GM19099 (cell line): ENCODE results near the gene CADM4.
A peak's percentile ranks its signal among the peaks of the same experiment; 100 is the strongest.

Experiments
- POLR2A ChIP-seq: IDR thresholded peaks from 3 replicates; pipeline ENCODE4 v1.6.1; 2011; ENCODE audit warnings: low read depth; ENCODE audit not compliant: insufficient read length; ENCODE audit errors: extremely low read depth

Gene CADM4

DNA sequence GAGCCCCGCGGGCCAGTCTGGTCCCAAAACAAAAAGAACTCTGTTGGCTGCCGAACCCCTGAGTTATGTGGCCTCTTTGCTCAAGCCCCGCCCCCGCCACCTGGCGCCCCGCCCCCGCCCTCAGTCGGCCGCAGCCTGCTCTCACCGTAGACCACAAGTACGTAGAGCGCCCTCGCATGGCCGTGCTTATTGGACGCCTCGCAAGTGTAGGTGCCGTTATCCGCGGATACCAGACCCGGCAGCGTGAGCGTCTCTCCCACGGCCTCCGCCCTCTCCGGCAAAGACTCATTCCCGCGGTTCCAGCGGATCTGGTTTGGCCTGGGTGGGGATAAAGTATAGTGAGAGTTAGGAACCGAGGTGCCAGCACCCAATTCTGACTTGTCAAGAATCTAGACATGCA, 14.7 kb downstream of the CADM4 start:
- no peak for TF ChIP-seq POLR2A

- TF ChIP-seq POLR2A, result no peak
Observed at GRCh38 chr19:43623889-43624670, 15.6 kb downstream of the CADM4 start.

DNA sequence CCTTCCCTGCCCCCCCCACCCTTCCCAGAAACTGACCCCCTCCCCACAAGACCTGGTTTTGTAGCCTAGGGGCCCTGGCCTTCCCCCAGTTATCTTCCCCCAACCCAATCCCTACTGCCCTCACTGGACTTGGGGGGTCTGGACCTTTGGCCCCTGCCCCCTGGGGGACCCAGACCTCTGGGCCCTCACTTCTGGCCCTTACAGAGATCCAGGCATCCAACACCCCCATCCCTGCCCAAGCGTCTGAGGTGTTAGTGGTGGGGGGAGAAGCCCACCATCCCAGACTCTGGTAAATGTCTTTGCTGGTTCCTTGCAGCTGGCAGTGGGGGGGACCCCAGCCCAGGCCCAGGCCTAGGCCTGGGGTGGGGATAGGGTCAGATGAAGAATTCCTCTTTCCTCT, 16.7 kb downstream of the CADM4 start:
- no peak for TF ChIP-seq POLR2A

- TF ChIP-seq POLR2A, result no peak
Observed at GRCh38 chr19:43622070-43622469, 17.6 kb downstream of the CADM4 start.

DNA sequence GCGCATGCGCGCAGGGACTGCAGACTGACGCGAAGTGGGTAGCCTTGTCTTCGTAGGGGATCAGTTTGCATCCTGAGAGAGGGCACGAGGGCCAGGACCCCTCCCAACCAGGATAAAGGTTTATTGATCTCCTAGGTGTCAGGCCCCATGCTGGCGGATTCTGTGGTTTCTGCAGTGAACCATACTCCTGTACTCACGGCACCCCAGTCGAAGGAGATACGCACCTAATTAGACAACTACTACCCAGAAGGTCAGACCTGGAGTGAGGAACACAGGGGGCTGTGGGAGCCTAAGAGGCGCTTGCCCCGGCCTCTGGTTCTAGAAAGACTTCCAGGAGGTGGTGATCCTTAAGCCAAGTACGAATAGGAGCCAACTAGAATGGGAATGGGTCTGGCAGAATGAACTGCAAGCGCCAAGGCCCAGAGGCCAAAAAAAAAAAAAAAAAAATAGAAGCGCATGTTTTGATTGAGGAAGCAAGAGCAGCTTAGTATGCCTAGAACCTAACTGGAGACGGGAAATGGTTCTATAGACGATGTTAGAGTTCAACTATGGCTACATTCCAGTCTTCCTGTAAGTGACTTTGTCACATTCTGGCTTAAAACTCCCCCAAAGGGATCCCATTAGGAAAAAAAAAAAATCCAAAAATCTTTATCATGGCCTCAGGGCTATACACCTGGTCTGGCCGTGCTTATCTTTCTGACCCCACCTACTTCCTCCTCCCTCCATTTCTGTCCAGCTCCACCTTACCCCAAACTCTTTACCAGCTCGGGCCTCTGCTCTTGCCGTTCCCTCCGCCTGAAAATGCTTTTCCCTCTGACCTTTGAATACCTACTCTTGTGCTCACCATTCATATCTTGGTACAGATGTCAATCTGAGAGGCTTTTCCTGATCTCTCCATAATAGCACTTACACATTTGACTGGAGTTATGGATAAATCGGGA, 19.3 kb downstream of the CADM4 start:
- TF ChIP-seq POLR2A, result no peak

GRCh38 chr19:43619262-43620060, 20.2 kb downstream of the CADM4 start, which contains the start of gene ZNF428:
Gene ZNF428, minus strand, starts transcription at chr19:43619629. Its CDS starts 5,325 bp downstream, at chr19:43614304.
- peak; percentile 88 for TF ChIP-seq POLR2A

GRCh38 chr19:43618921-43619261, 20.8 kb downstream of the CADM4 start:
- no peak for TF ChIP-seq POLR2A

GRCh38 chr19:43616954-43617353, 22.7 kb downstream of the CADM4 start:
- TF ChIP-seq POLR2A, result no peak

DNA sequence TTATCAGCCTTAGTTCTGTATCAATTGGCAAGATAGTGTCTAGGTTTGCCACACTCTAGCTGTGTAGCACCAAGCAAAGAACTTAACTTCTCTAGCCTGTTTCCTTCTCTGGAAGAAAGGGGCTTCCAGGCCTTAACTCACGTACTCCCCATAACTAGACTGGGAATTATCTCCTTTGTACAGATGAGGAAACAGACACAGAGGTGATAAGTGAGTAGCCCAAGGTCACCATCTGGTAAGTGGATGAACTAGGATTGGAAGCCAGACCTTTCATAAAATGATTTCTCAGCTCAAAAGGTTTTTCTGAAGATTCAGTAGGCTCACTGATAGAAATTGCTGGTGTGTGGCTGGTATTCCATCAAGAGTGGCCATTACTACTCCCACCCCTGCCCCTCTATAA, 23.3 kb downstream of the CADM4 start:
- no peak for TF ChIP-seq POLR2A

DNA sequence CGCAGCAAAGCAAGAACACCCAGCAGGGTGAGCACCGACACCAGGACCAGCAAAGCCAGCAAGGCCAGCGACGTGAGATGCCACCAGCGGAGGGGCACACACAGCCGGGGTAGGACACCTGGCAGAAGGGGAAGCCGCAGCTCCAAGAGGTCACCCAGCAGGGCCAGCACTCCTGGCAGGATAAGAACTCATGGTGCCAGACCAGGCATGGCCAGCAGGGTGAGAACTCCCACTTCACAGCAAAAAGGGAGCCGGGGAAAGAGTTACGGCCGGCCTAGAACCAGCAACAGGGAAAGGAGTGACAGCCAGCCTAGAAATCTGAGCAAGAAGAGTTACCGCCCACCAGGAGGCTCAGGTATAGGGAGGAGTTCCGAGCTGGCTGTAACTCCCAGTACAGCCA, 27.3 kb downstream of the CADM4 start:
- no peak for TF ChIP-seq POLR2A

GRCh38 chr19:43611788-43612187, 27.9 kb downstream of the CADM4 start, which contains the start of gene SRRM5:
Gene SRRM5, plus strand, starts transcription at chr19:43612088. Its CDS starts 34 bp downstream, at chr19:43612122.
- TF ChIP-seq POLR2A, result no peak

DNA sequence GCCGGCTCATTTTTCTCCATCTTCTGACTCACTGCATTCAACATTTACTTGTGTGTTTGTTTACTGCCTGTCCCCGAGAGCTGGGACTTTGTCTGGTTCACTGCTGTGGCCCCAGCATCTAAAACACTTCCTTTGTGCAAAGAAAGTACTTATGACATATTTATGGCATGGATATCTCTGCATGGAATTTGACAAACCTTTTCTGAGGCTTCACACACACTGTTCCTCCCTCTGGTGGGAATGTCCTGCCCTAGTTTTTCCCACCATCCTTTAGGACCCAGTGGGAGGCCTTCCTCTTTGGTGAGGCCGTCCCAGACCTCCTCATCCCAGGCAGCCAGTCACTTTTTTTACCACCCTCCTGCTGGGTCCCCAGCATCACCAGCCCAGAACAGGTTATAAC, 29.2 kb downstream of the CADM4 start:
- TF ChIP-seq POLR2A, result no peak

DNA sequence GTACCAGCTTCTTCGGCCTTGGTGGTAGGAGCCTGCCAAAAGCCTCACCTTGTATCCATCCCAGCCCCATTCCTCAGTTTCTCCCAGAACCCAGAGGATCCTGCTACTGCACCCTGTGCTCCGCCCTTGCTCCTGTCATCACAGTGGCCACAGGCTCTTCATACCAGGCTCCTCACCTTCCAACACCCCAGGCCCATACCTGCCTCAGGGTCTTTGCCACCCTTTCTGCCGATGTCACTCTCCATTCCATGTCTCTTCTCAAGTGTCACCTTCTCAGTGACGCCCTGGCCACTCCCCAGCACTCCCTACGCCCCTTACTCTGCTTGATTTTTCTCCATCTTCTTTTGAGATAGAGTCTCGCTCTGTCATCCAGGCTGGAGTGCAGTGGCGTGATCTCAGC, 29.8 kb downstream of the CADM4 start:
- TF ChIP-seq POLR2A, result no peak

GRCh38 chr19:43607238-43608205, 32.1 kb downstream of the CADM4 start:
- no peak for TF ChIP-seq POLR2A

DNA sequence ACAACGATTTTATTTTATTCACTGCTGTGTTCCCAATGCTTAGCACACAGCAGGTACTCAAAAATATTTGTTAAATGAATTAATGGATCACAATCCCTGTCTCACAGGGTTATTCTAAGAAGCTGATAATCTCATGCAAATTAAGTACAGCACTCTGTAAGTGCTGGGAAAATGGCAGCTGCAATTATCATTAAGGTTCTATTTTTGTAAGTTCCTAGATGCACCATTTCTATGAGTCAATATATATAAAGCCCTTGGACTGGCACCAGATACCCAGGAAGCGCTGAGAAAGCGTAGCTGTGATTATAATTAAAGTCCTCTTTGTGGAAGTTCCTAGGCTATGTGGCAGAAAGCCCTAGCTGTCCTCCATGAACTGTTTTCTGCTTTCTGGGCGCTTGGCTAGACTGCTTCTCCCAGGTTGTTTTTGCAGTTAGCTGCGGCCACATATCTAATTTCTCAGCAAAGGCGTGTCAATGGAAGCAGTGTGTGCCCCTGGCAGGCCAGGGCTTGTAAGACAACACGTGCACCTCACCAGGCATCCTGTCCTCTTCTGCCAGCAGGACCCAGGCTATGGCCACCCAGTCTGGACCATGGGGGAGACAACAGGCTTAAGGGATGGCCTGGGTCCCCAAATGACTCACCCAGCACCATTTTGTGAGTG, 33.0 kb downstream of the CADM4 start:
- no peak for TF ChIP-seq POLR2A
